Activated T-cell treated with anti-CD3 and anti-CD28 coated beads, Interleukin-2, amount 50 U/mL, for 24 hours (primary cell): ENCODE results near the gene CFAP410.

Experiments used
- DNase-seq: peaks from one replicate; pipeline ENCODE4 v3.0.0-alpha.2; 2020
- H3K27ac Mint-ChIP-seq: 2 replicates; pipeline ENCODE4 v1.8.0; 2020; ENCODE audit warnings: mild to moderate bottlenecking, mixed read lengths
- H3K27me3 Mint-ChIP-seq: 2 replicates; pipeline ENCODE4 v1.8.0; 2020; ENCODE audit warnings: mixed read lengths
- H3K36me3 Mint-ChIP-seq: 2 replicates; pipeline ENCODE4 v1.8.0; 2020; ENCODE audit warnings: low read depth, mixed read lengths
- H3K4me1 Mint-ChIP-seq: 2 replicates; pipeline ENCODE4 v1.8.0; 2020; ENCODE audit warnings: low read depth, mixed read lengths
- H3K4me3 Mint-ChIP-seq: 2 replicates; pipeline ENCODE4 v1.8.0; 2020; ENCODE audit warnings: mild to moderate bottlenecking, moderate library complexity, mixed read lengths
- H3K9me3 Mint-ChIP-seq: 2 replicates; pipeline ENCODE4 v1.8.0; 2020; ENCODE audit warnings: mixed read lengths

Gene CFAP410

DNA sequence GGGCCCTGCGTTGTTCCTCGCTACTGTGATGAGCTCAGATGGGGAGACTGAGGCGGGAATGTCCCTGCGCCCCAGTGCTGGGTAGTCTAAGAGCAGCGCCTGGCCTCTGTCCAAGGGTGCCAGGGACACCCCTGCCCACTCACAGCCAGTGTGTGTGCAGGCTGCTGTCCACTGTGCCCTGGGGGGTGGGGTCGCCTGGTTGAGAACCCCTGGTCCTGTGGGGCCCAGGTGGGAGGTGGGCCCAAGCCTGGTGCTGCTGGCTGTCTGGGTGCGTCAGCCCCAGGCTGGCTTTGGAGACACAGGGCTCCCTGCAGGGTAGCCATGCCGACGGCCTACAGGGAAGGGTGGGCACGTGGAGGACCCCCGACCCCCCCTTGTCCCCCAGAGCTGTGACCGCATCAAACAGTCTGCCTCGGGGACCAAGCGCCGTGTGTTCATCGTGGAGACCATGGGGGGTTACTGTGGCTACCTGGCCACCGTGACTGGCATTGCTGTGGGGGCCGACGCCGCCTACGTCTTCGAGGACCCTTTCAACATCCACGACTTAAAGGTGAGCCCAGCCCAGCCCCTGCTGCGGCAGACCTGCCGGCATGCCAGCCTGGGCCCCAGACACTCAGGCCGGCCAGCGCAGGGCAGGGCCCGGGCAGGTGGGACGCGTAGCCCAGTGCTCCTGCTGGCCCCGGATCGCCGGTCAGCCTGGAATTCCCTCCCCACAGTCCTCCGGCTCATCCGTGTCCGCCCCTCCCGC lies 14.9 kb downstream of the CFAP410 start:
- Mint-ChIP-seq H3K4me3 (no peak overlapping the region), H3K27ac (no peak overlapping the region)

DNA sequence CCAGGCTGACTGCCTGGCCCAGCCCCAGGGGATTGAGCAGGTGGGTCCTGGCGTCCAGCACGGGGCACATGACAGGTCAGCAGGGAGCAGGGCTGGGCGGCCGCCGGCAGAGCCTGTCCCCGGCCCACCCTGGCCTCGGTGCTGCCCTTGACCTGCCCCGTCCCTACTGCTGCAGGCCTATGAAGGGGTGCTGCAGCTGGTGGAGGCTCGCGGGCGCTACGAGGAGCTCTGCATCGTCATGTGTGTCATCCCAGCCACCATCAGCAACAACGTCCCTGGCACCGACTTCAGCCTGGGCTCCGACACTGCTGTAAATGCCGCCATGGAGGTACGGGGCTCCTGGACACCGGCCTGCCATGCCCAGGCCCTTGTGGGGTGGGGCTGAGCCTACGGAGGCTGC lies 15.6 kb downstream of the CFAP410 start:
- DNase-seq = no peak
- Mint-ChIP-seq H3K27ac (peak overlapping the region; percentile 14), H3K36me3 (peaks cover 64% of the 10 kb centered on the region), H3K27me3 (no peaks in the 10 kb centered on the region), H3K4me1 (no peaks in the 10 kb centered on the region), H3K9me3 (no peaks in the 10 kb centered on the region), H3K4me3 (no peak overlapping the region)

More for the DNA sequence above, 14.9 kb downstream of the CFAP410 start:
- no peaks in the 10 kb centered on the region for H3K4me1 Mint-ChIP-seq
- H3K9me3 Mint-ChIP-seq = no peaks in the 10 kb centered on the region
- DNase-seq = no peak
- H3K36me3 Mint-ChIP-seq = peaks cover 62% of the 10 kb centered on the region
- H3K27me3 Mint-ChIP-seq = no peaks in the 10 kb centered on the region

DNA sequence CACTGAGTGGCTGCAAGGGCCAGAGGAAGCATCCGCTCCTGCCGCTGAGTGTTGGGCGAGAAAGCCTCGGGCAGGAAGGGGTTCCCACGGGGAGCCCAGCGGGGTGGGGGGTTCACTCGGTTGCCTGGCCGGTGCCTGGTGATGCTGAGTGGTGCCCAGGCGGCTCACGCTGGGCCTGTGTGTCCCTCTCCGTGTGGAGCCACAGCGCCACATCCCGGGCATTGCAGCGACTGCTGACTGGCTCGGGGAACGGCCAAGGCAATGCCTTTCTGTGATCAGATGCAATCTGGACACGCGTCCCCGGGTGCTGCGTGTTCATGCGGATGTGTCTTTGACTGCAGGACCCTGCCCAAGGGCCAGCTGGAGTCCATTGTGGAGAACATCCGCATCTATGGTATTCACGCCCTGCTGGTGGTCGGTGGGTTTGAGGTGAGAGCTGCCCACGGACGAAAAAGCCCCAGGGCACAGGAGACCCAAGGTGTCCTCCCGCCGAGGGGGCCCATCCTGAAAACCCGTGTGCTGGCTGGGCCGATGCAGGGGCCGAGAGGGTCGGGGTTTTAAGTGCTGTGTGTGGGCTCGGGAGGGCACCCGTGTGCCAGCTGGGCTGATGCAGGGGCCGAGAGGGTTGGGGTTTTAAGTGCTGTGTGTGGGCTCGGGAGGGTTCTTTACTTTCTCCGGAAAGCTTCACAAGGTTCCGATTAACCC lies 16.4 kb downstream of the CFAP410 start:
- Mint-ChIP-seq H3K27me3 (no peaks in the 10 kb centered on the region), H3K27ac (peak overlapping the region; percentile 63), H3K36me3 (peaks cover 67% of the 10 kb centered on the region), H3K9me3 (no peaks in the 10 kb centered on the region), H3K4me1 (no peaks in the 10 kb centered on the region), H3K4me3 (no peak overlapping the region)
- no peak for DNase-seq

DNA sequence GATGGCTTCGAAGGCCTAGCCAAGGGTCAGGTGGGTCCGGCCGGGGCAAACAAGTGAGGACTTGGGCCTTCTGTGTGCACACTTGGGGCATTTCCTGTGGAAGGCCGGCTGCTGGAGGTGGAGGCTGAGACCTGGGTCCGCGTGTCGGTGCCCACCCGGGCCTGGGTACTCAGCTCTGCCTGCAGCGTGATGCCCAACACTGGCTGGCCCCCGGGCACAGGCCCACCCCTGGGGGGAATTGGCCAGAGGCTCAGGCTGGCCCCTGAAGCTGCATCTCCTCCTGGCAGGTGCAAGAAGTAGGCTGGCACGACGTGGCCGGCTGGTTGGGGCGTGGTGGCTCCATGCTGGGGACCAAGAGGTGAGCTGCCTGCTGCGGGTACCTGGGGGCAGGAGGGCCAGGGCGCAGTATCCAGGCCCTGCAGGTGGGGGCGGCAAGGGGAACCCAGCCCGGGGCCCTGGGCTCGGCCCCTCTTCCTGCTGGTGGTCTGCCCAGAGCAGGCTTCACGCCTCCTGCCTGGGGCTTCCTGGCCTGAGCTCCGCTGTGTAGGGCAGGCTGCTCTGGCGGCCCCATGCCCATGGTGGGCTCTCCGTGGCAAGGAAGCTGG lies 17.2 kb downstream of the CFAP410 start:
- H3K27ac Mint-ChIP-seq = no peak overlapping the region
- no peak overlapping the region for H3K4me3 Mint-ChIP-seq
- H3K9me3 Mint-ChIP-seq = no peaks in the 10 kb centered on the region
- peaks cover 67% of the 10 kb centered on the region for H3K36me3 Mint-ChIP-seq
- H3K4me1 Mint-ChIP-seq = no peaks in the 10 kb centered on the region
- DNase-seq = no peak
- no peaks in the 10 kb centered on the region for H3K27me3 Mint-ChIP-seq

DNA sequence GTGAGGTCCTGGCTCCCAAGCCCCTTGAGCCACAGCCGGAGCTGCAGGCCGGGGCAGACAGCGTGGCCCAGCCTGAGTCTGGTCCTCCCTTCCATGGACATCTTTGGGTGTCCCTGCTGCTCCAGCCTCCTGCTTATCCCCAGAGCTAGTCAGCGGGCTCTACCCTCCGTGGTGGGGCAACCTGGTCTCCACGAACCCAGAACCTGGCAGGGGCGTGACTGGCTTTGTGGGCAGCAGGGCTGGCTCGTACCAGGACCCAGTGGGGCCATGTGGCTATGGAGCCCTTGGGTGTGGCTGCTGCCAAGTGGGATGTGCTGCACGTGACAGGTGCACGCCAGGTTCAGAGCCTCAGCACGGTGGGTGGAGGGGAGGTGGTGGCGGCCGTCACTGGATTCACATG lies 18.3 kb downstream of the CFAP410 start:
- Mint-ChIP-seq H3K27me3 (no peaks in the 10 kb centered on the region), H3K4me1 (no peaks in the 10 kb centered on the region), H3K27ac (no peak overlapping the region), H3K9me3 (no peaks in the 10 kb centered on the region), H3K4me3 (no peak overlapping the region), H3K36me3 (peaks cover 73% of the 10 kb centered on the region)
- no peak for DNase-seq

DNA sequence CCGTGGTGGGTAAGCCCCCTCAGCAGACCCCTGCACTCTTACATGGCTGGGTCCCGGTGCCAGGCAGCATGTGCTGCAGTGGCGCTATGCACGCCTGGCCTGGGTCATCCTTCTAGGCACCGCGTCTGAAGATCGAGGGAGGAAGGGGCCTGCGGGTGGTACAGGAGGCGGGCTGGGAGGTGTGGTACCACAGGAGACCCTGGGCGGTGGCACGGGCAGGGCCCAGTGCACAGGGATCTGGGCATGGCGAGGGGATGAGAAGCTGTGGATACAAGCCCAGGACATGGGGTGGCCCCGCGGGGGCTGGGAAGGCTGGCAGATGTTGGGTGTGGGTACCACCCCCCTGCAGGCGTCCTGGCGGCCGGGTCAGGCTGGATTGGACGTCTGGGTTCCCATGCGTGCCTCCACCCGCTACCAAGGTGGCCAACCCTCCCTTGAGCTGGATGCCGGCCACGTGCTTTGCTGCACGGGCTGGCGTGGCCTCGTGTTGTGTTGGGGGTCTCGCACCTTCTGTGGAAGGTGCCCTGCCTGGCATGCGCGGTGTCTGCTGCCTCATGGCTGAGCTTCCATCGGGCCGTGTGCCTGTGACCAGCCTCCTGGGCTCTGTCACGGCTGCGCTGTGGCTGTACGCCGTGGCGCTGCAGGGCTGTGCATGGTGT lies 19.7 kb downstream of the CFAP410 start:
- Mint-ChIP-seq H3K4me1 (no peaks in the 10 kb centered on the region), H3K27me3 (no peaks in the 10 kb centered on the region), H3K9me3 (no peaks in the 10 kb centered on the region), H3K27ac (no peak overlapping the region), H3K4me3 (no peak overlapping the region), H3K36me3 (peaks cover 74% of the 10 kb centered on the region)
- DNase-seq = no peak

DNA sequence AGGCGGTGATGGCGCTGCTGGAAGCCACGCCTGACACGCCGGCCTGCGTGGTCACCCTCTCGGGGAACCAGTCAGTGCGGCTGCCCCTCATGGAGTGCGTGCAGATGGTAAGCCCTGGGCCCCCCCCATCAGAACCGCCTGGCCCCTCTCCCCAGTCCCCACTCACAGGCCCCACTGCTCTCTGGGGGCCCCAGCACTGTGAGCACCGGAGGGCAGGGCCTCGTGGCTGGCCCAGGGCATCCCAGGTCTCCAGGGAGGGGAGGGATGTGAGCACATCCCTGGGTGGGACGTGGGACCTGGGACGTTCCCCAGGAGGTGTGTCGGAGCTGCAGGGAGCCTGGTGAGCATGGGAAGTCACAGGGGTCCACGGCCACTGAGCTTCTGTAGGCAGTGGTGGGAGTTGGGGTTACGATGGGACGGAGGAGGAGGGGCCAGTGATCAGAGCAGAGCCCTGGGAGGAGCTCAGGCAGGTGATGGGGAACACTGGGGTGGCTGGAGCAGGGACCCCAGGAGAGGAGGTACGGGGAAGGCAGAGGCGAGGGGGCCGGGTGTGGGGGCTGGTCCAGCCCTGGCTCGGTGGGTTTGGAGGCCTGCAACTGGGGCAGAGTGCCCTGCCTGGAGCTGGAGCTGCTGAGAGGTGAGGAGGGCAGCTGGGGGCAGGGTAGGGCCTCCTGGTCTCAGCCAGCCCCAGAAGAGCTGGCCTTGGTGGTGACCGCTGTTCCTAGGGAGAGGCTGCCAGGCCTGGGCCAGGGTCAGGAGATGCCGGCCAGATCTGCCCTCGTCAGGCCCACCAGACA lies 20.5 kb downstream of the CFAP410 start:
- no peak for DNase-seq
- peak overlapping the region; percentile 44 for H3K27ac Mint-ChIP-seq
- no peaks in the 10 kb centered on the region for H3K4me1 Mint-ChIP-seq
- no peak overlapping the region for H3K4me3 Mint-ChIP-seq
- no peaks in the 10 kb centered on the region for H3K9me3 Mint-ChIP-seq
- H3K27me3 Mint-ChIP-seq = no peaks in the 10 kb centered on the region
- H3K36me3 Mint-ChIP-seq = peaks cover 76% of the 10 kb centered on the region

DNA sequence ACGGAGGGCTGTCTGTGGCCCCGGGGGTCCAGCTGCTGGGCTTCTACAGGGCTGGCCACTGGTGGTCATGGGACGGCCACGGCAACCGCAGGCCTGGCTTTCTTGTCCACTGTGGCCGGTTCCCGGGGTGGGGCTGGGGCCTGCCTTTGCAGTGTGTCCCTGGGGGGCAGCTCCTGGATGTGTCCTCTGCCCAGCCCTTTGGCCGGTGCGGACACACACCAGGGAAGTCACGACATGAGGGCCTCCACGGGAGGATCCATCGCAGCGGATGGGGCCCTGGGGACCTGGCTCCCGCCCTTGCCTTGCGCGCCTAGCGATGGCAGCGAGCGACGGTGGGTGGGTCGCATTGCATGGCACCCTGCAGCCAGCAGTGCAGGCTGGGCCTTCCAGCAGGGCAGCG lies 21.3 kb downstream of the CFAP410 start:
- Mint-ChIP-seq H3K27me3 (no peaks in the 10 kb centered on the region), H3K27ac (peak overlapping the region; percentile 33), H3K4me3 (no peak overlapping the region), H3K4me1 (no peaks in the 10 kb centered on the region), H3K9me3 (no peaks in the 10 kb centered on the region), H3K36me3 (peaks cover 73% of the 10 kb centered on the region)
- no peak for DNase-seq

DNA sequence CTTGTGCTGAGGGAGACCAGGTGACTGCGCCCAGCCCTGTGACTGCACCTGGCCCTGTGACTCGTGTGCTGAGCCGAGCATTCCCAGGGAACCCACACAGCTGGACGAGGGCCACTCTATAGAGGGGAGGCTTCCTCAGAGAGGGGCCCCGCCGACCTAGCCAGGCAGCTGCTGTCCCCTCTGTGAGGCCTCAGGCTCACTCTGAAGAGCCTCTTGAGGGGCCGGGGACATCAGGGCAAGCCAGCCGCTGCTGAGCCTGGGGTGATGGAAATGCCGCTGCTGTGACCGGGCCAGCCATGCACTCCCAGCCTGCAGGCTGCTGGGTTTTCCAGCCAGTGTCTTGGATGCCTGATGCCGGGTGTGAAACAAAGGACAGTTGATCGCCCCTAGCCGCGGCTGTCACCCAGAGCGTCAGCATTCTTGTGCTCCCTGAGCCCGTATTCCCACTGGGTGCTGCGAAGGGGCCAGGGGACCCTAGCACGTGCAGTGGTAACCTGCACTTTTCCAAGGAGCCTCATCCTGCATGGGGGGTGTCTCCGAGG lies 21.9 kb downstream of the CFAP410 start:
- no peaks in the 10 kb centered on the region for H3K4me1 Mint-ChIP-seq
- no peak overlapping the region for H3K4me3 Mint-ChIP-seq
- H3K9me3 Mint-ChIP-seq = no peaks in the 10 kb centered on the region
- H3K27me3 Mint-ChIP-seq = no peaks in the 10 kb centered on the region
- DNase-seq = no peak
- peaks cover 72% of the 10 kb centered on the region for H3K36me3 Mint-ChIP-seq
- H3K27ac Mint-ChIP-seq = no peak overlapping the region

DNA sequence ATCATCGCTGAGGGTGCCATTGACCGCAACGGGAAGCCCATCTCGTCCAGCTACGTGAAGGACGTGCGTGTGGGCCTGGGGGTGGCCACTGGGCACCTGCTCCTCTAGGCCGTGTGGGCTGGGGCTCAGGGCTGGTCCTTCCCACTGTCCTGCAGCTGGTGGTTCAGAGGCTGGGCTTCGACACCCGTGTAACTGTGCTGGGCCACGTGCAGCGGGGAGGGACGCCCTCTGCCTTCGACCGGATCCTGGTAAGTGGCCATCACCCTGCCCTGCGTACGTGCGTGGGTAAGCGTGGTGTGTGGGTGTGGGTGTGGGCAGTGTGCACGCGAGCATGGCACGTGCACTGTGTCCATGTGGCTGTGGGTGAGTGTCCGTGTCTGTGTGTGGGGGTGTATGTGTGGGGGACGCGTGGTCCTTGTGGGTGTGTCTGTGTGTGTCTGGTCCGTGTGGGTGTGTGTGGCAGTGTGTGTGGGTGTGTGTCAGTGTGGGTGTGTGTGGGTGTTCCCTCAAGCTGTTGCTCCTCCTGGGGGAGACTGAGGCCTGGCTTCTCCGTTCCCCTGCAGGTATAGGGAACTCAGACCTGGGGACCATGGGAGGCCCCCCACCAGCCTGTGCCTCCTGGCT lies 22.8 kb downstream of the CFAP410 start:
- DNase-seq = no peak
- peak overlapping the region; percentile 76 for H3K27ac Mint-ChIP-seq
- H3K4me3 Mint-ChIP-seq = no peak overlapping the region
- H3K36me3 Mint-ChIP-seq = peaks cover 76% of the 10 kb centered on the region
- H3K9me3 Mint-ChIP-seq = no peaks in the 10 kb centered on the region
- H3K27me3 Mint-ChIP-seq = no peaks in the 10 kb centered on the region
- H3K4me1 Mint-ChIP-seq = no peaks in the 10 kb centered on the region

DNA sequence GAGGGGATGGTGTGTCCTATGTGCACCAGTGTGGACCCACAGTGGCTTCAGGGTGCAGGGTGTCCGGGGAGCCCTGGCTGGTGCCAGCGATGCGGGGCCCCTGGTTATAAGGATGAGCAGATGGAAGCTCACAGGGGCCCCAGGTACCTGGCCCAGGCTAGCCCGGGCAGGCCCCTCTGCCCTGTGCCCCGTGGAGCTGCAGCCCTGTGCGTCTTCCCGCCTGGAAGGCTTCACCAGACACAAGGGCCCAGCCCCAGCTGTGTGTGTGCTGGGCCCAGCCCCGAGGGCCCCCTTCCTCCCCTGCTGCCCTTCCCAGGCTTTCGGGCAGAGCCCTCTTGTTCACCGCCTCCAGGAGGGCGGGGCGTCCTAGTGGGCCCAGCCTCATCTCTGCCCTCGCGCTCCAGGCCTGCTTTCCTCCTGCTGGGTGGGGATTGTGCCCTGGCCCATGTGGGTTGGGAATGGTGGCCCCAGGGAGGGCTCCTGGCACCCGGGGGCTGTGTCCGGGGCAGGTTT lies 23.4 kb downstream of the CFAP410 start:
- DNase-seq = no peak
- Mint-ChIP-seq H3K4me1 (no peaks in the 10 kb centered on the region), H3K27me3 (no peaks in the 10 kb centered on the region), H3K27ac (no peak overlapping the region), H3K9me3 (no peaks in the 10 kb centered on the region), H3K36me3 (peaks cover 79% of the 10 kb centered on the region), H3K4me3 (no peak overlapping the region)

DNA sequence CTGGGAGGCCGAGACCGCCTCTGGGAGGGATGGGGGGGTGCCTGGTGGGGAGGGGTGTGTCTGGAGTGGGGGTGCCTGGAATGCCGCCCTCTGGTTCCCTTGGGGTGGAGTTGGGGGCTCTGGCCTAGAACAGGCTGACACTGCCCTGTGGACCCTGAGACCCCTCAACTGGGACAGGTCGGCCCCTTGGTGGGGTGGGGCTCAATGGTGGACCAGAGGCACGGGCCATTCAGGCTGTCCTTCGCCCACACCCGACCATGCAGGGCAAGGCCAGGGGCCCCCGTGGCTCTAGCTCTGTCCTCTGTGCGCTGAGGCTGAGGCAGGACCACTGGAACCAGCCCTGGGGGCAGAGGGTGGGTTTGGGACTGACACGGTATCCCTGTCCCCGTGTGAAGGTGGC lies 24.6 kb downstream of the CFAP410 start:
- H3K9me3 Mint-ChIP-seq = no peaks in the 10 kb centered on the region
- no peak overlapping the region for H3K4me3 Mint-ChIP-seq
- H3K27me3 Mint-ChIP-seq = no peaks in the 10 kb centered on the region
- no peak for DNase-seq
- no peaks in the 10 kb centered on the region for H3K4me1 Mint-ChIP-seq
- H3K36me3 Mint-ChIP-seq = peaks cover 72% of the 10 kb centered on the region
- H3K27ac Mint-ChIP-seq = no peak overlapping the region

DNA sequence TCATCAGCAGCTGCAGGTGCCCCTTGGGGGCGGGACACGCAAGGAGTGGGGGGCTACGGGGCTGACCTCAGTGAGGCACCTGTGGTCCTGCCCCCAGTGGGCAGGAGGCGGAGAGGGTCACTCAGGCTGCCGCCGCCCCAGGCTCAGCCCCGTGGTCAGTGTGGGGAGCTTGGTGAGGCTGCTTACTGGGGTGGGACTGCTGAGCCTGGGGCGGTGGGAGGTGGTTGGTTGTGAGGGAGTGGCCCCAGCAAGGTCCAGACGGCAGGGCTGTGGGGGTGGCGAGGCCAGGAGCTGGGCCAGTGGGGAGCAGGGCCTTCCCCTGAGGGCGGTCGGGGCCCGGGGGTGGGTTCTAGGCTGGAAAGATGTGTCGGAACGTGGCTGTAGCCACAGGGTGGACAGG lies 25.1 kb downstream of the CFAP410 start:
- H3K9me3 Mint-ChIP-seq = no peaks in the 10 kb centered on the region
- H3K4me3 Mint-ChIP-seq = no peak overlapping the region
- H3K4me1 Mint-ChIP-seq = no peaks in the 10 kb centered on the region
- DNase-seq = no peak
- H3K27me3 Mint-ChIP-seq = no peaks in the 10 kb centered on the region
- H3K27ac Mint-ChIP-seq = no peak overlapping the region
- peaks cover 70% of the 10 kb centered on the region for H3K36me3 Mint-ChIP-seq
